CD4-positive, alpha-beta T cell treated with Interleukin-6 at 100 ng/mL for 8 hours (primary cell): ENCODE measurements around the gene SPIB.

Source experiments
- DNase-seq: peaks from one replicate; pipeline ENCODE4 v3.0.0-alpha.2; 2020; ENCODE audit warnings: mixed read lengths, low spot score

Gene SPIB

GRCh38 chr19:50392759-50393158, 26.0 kb upstream of the SPIB start:
- DNase-seq: no peak

- no peak for DNase-seq
Observed at GRCh38 chr19:50393589-50393988, 25.1 kb upstream of the SPIB start.

- DNase-seq: no peak
Observed at GRCh38 chr19:50394017-50394416, 24.7 kb upstream of the SPIB start.

GRCh38 chr19:50398675-50399367, 19.9 kb upstream of the SPIB start:
- no peak for DNase-seq

- DNase-seq: no peak
Observed at GRCh38 chr19:50399368-50399745, 19.4 kb upstream of the SPIB start.

- no peak for DNase-seq
Observed at GRCh38 chr19:50401605-50402450, 16.9 kb upstream of the SPIB start.

- DNase-seq: no peak
Observed at GRCh38 chr19:50402544-50403301, 16.0 kb upstream of the SPIB start.

- no peak for DNase-seq
Observed at GRCh38 chr19:50406156-50406820, 12.4 kb upstream of the SPIB start.

GRCh38 chr19:50406829-50407228, 11.9 kb upstream of the SPIB start:
- no peak for DNase-seq

- DNase-seq: no peak
Observed at GRCh38 chr19:50409347-50409746, 9.4 kb upstream of the SPIB start.

GRCh38 chr19:50410109-50410508, 8.6 kb upstream of the SPIB start:
- no peak for DNase-seq

- DNase-seq: no peak
Observed at GRCh38 chr19:50412419-50412818, 6.3 kb upstream of the SPIB start.

GRCh38 chr19:50413096-50413495, 5.6 kb upstream of the SPIB start:
- no peak for DNase-seq

GRCh38 chr19:50413531-50413930, 5.2 kb upstream of the SPIB start:
- DNase-seq: no peak

GRCh38 chr19:50414864-50415660, 3.7 kb upstream of the SPIB start:
- peak; percentile 67 for DNase-seq

GRCh38 chr19:50415661-50416033, 3.1 kb upstream of the SPIB start:
- no peak for DNase-seq

GRCh38 chr19:50416034-50416977, 2.4 kb upstream of the SPIB start:
- no peak for DNase-seq

GRCh38 chr19:50417111-50418081, 1.3 kb upstream of the SPIB start:
- DNase-seq: no peak

- no peak for DNase-seq
Observed at GRCh38 chr19:50419022-50419579, 363 bp downstream of the SPIB start.
